DND-41 (cell line): Measurements from ENCODE around the gene FBLN1.

Experiments
- ATAC-seq: fragments of 200-7000 bp; cut with Tn5 transposase; 3 replicates; pipeline ENCODE4 v1.9.1; 2021; ENCODE audit warnings: low read depth; ENCODE audit not compliant: insufficient read depth
- DNase-seq: peaks from one replicate; pipeline ENCODE4 v3.0.0-alpha.2; 2020
- H2AFZ ChIP-seq: 2 replicates; pipeline ENCODE4 v1.6.0; 2012; ENCODE audit warnings: low read depth, low read length
- H3K27ac ChIP-seq: 2 replicates; pipeline ENCODE4 v1.5.1; 2012; ENCODE audit warnings: low read length, inconsistent platforms
- H3K27me3 ChIP-seq: fragments of 200-600 bp; sonication (generic); 2 replicates; pipeline ENCODE4 v1.6.0; 2012; ENCODE audit warnings: low read length, mild to moderate bottlenecking, inconsistent platforms; ENCODE audit not compliant: insufficient read depth, poor library complexity
- H3K36me3 ChIP-seq: 2 replicates; pipeline ENCODE4 v1.5.1; 2012; ENCODE audit warnings: low read length, inconsistent platforms; ENCODE audit not compliant: insufficient read depth
- H3K4me1 ChIP-seq: 2 replicates; pipeline ENCODE4 v1.5.1; 2012; ENCODE audit warnings: mild to moderate bottlenecking, low read length; ENCODE audit not compliant: insufficient read depth
- H3K4me2 ChIP-seq: 2 replicates; pipeline ENCODE4 v1.6.0; 2012; ENCODE audit warnings: mild to moderate bottlenecking, moderate library complexity, low read length, inconsistent platforms; ENCODE audit not compliant: insufficient read depth
- H3K4me3 ChIP-seq, 2 experiments: fragments of 200-600 bp in 1 of 2; shearing (Covaris generic) in 1 of 2; 2 replicates each; pipeline ENCODE4 v1.5.1; 2012 to 2016; ENCODE audit warnings: inconsistent platforms in 2 of 2, low read length in 2 of 2, mild to moderate bottlenecking in 2 of 2, low read depth in 1 of 2, moderate library complexity in 1 of 2
- H3K79me2 ChIP-seq: 2 replicates; pipeline ENCODE4 v1.6.0; 2012; ENCODE audit warnings: low read length, inconsistent platforms; ENCODE audit not compliant: insufficient read depth
- H3K9ac ChIP-seq: 2 replicates; pipeline ENCODE4 v1.6.0; 2012; ENCODE audit warnings: low read depth, mild to moderate bottlenecking, inconsistent platforms, low read length, moderate library complexity
- H3K9me3 ChIP-seq: 2 replicates; pipeline ENCODE4 v1.5.1; 2012; ENCODE audit warnings: low read length, moderate library complexity, mild to moderate bottlenecking, inconsistent platforms; ENCODE audit not compliant: insufficient read depth, severe bottlenecking
- H4K20me1 ChIP-seq: 2 replicates; pipeline ENCODE4 v1.6.0; 2012; ENCODE audit warnings: low read length; ENCODE audit not compliant: insufficient read depth
- EZH2 ChIP-seq: IDR thresholded peaks from 3 replicates; pipeline ENCODE4 v1.6.1; 2012; ENCODE audit warnings: borderline replicate concordance, low read depth, mild to moderate bottlenecking, moderate library complexity, low read length, inconsistent platforms; ENCODE audit not compliant: severe bottlenecking
- TF ChIP-seq, protein P1 (sequence below): IDR thresholded peaks from 2 replicates; pipeline ENCODE4 v1.5.1; 2012; ENCODE audit warnings: borderline replicate concordance, low read length, moderate library complexity, mild to moderate bottlenecking; ENCODE audit not compliant: poor library complexity, severe bottlenecking; ENCODE audit errors: extremely low read depth

Gene FBLN1

GRCh38 chr22:45584621-45585436 lies 82.1 kb downstream of the FBLN1 start:
- Histone ChIP-seq H2AFZ (no peak overlapping the region), H3K79me2 (no peaks in the 10 kb centered on the region), H3K27ac (no peak overlapping the region), H3K4me3 (no peak overlapping the region), H3K9me3 (no peaks in the 10 kb centered on the region), H3K27me3 (peaks cover 7% of the 10 kb centered on the region), H3K4me1 (no peaks in the 10 kb centered on the region), H4K20me1 (peaks cover 5% of the 10 kb centered on the region; the same call in 1 of the 2 replicates), H3K4me2 (no peak overlapping the region), H3K36me3 (no peaks in the 10 kb centered on the region), H3K9ac (no peak overlapping the region)
- no peak for DNase-seq
- TF ChIP-seq, protein P1, sequence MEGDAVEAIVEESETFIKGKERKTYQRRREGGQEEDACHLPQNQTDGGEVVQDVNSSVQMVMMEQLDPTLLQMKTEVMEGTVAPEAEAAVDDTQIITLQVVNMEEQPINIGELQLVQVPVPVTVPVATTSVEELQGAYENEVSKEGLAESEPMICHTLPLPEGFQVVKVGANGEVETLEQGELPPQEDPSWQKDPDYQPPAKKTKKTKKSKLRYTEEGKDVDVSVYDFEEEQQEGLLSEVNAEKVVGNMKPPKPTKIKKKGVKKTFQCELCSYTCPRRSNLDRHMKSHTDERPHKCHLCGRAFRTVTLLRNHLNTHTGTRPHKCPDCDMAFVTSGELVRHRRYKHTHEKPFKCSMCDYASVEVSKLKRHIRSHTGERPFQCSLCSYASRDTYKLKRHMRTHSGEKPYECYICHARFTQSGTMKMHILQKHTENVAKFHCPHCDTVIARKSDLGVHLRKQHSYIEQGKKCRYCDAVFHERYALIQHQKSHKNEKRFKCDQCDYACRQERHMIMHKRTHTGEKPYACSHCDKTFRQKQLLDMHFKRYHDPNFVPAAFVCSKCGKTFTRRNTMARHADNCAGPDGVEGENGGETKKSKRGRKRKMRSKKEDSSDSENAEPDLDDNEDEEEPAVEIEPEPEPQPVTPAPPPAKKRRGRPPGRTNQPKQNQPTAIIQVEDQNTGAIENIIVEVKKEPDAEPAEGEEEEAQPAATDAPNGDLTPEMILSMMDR, result no peak
- TF ChIP-seq EZH2, result no peak
- no peak for ATAC-seq

DNA sequence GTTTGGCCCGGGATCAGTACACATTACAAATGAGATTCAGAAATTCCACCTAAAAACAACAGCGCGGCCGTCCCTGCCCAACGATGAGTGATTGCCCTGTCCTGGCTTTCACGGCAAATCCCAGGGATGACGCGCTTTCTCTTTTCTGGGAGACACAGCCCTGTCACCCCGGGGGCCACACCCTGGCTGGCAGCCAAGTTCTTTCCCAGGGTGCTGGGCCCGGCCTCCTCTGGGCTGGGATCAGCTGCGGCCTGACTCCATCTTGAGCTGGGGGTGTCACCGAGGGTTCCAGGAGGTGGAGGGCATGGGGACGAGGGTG lies 82.7 kb downstream of the FBLN1 start:
- Histone ChIP-seq H3K4me1 (no peaks in the 10 kb centered on the region), H3K27ac (no peak overlapping the region), H3K27me3 (peaks cover 7% of the 10 kb centered on the region), H3K9ac (no peak overlapping the region), H3K9me3 (no peaks in the 10 kb centered on the region), H3K4me3 (no peak overlapping the region), H2AFZ (no peak overlapping the region), H3K79me2 (no peaks in the 10 kb centered on the region), H4K20me1 (peaks cover 5% of the 10 kb centered on the region; the same call in 1 of the 2 replicates), H3K4me2 (no peak overlapping the region), H3K36me3 (no peaks in the 10 kb centered on the region)
- no peak for ATAC-seq
- DNase-seq, result no peak
- TF ChIP-seq, protein P1, result no peak
- TF ChIP-seq EZH2, result no peak

- H3K27me3 ChIP-seq, result peaks cover 7% of the 10 kb centered on the region
- no peak overlapping the region for H3K4me2 ChIP-seq
- TF ChIP-seq, protein P1, result no peak
- TF ChIP-seq EZH2, result no peak
- no peaks in the 10 kb centered on the region for H3K4me1 ChIP-seq
- H3K4me3 ChIP-seq, result no peak overlapping the region
- H3K9me3 ChIP-seq, result no peaks in the 10 kb centered on the region
- ATAC-seq, result no peak
- no peaks in the 10 kb centered on the region for H3K79me2 ChIP-seq
- no peaks in the 10 kb centered on the region for H3K36me3 ChIP-seq
- no peak overlapping the region for H2AFZ ChIP-seq
- no peak overlapping the region for H3K27ac ChIP-seq
- no peak for DNase-seq
- H4K20me1 ChIP-seq, result peaks cover 5% of the 10 kb centered on the region; the same call in 1 of the 2 replicates
- H3K9ac ChIP-seq, result no peak overlapping the region
Observed at GRCh38 chr22:45585946-45586540, 83.4 kb downstream of the FBLN1 start.
